GM12873 (cell line): Measurements from ENCODE around the gene A1BG.
A peak's percentile ranks its signal among the peaks of the same experiment; 100 is the strongest.

Experiments used
- CTCF ChIP-seq: IDR thresholded peaks from 2 replicates; pipeline ENCODE4 v1.5.1; 2012; ENCODE audit warnings: low read depth, mild to moderate bottlenecking, moderate library complexity, low read length, control low read depth; ENCODE audit not compliant: insufficient read depth; ENCODE audit errors: missing control alignments

The A1BG gene

GRCh38 chr19:58346961-58347929 is 6.0 kb downstream of the A1BG start:
- no peak for TF ChIP-seq CTCF

GRCh38 chr19:58345558-58345957 is 7.7 kb downstream of the A1BG start:
- TF ChIP-seq CTCF: no peak

GRCh38 chr19:58338825-58339558 is 14.3 kb downstream of the A1BG start:
- peak; percentile 23 for TF ChIP-seq CTCF

GRCh38 chr19:58338336-58338735 is 15.0 kb downstream of the A1BG start:
- TF ChIP-seq CTCF: no peak

- TF ChIP-seq CTCF: no peak
Measured at GRCh38 chr19:58336820-58337219, 16.5 kb downstream of the A1BG start.

GRCh38 chr19:58336216-58336615 is 17.1 kb downstream of the A1BG start:
- no peak for TF ChIP-seq CTCF

GRCh38 chr19:58335630-58336029 is 17.7 kb downstream of the A1BG start:
- TF ChIP-seq CTCF: no peak
